GM19397 (cell line): ENCODE measurements around the gene MEX3D.
A peak's percentile ranks its signal among the peaks of the same experiment; 100 is the strongest.

ENCODE experiments used
- ATAC-seq: cut with Tn5 transposase; IDR thresholded peaks from one replicate; pipeline ENCODE4 v1.9.1; 2021; ENCODE audit warnings: mild to moderate bottlenecking, moderate library complexity; ENCODE audit not compliant: unreplicated experiment

MEX3D gene

GRCh38 chr19:1598777-1599459 is 30.8 kb upstream of the MEX3D start:
- no peak for ATAC-seq

GRCh38 chr19:1593501-1593772 is 25.3 kb upstream of the MEX3D start:
- no peak for ATAC-seq

GRCh38 chr19:1592755-1593500 is 24.8 kb upstream of the MEX3D start, which contains the start of gene MBD3:
MBD3 (minus strand) TSS chr19:1592865; CDS start chr19:1592631, 234 bp downstream.
- peak; percentile 79 for ATAC-seq

GRCh38 chr19:1592024-1592754 is 24.1 kb upstream of the MEX3D start:
- peak; percentile 69 for ATAC-seq

GRCh38 chr19:1591421-1592023 is 23.4 kb upstream of the MEX3D start:
- no peak for ATAC-seq

GRCh38 chr19:1590641-1591397 is 22.7 kb upstream of the MEX3D start:
- no peak for ATAC-seq

GRCh38 chr19:1587872-1588271 is 19.7 kb upstream of the MEX3D start:
- no peak for ATAC-seq

- no peak for ATAC-seq
These were observed 17.1 kb upstream of the MEX3D start for GRCh38 chr19:1585243-1585580.

GRCh38 chr19:1584500-1585242 is 16.5 kb upstream of the MEX3D start:
- ATAC-seq, result no peak

GRCh38 chr19:1582201-1582600 is 14.1 kb upstream of the MEX3D start:
- ATAC-seq, result no peak

- no peak for ATAC-seq
These were observed 12.8 kb upstream of the MEX3D start for GRCh38 chr19:1580957-1581356.

GRCh38 chr19:1580382-1580781 is 12.3 kb upstream of the MEX3D start:
- ATAC-seq, result no peak

- no peak for ATAC-seq
These were observed 11.1 kb upstream of the MEX3D start for GRCh38 chr19:1579222-1579621.

GRCh38 chr19:1577929-1578618 is 9.9 kb upstream of the MEX3D start:
- no peak for ATAC-seq

- ATAC-seq, result no peak
These were observed 9.2 kb upstream of the MEX3D start for GRCh38 chr19:1577090-1577928.

GRCh38 chr19:1576242-1577089 is 8.3 kb upstream of the MEX3D start:
- ATAC-seq, result no peak

- no peak for ATAC-seq
These were observed 7.5 kb upstream of the MEX3D start for GRCh38 chr19:1575323-1576241.
